Heart right ventricle (tissue), 16 donors: ENCODE data around the gene GNAI1. TPM values are rescaled to one million over a fixed set of nuclear protein-coding genes. Genes with fewer than 3 reads are reported as not detected.

Experiments
- ATAC-seq, 8 donors: fragments of 200-7000 bp; cut with Tn5 transposase; one replicate each; pipeline ENCODE4 v1.9.1; 2020; ENCODE audit warnings: mild to moderate bottlenecking in 8 of 8, moderate library complexity in 8 of 8, moderate number of reproducible peaks in 1 of 8
- DNase-seq, 2 donors: peaks; one replicate each; pipeline ENCODE4 v3.0.0-alpha.2; 2020
- H3K27ac ChIP-seq, 10 donors: fragments of 200-600 bp; sonication (generic) in 2 of 10; one replicate each; pipeline versions ENCODE4 v1.5.0 to v1.8.0; 2020 to 2022; ENCODE audit warnings: mild to moderate bottlenecking in 3 of 10
- H3K27me3 ChIP-seq, 7 donors: fragments of 200-600 bp; one replicate each; pipeline ENCODE4 v1.8.0; 2021 to 2022; ENCODE audit warnings: mild to moderate bottlenecking in 2 of 7
- H3K36me3 ChIP-seq, 9 donors: fragments of 200-600 bp; sonication (generic) in 1 of 9; one replicate each; pipeline versions ENCODE4 v1.5.0 to v1.8.0; 2020 to 2022; ENCODE audit warnings: mild to moderate bottlenecking in 2 of 9
- H3K4me1 ChIP-seq, 9 donors: fragments of 200-600 bp; sonication (generic) in 1 of 9; one replicate each; pipeline versions ENCODE4 v1.5.0 to v1.8.0; 2020 to 2022; ENCODE audit warnings: mild to moderate bottlenecking in 4 of 9
- H3K4me3 ChIP-seq, 10 donors: fragments of 200-600 bp; sonication (generic) in 2 of 10; one replicate each; pipeline versions ENCODE4 v1.5.0 to v1.8.0; 2020 to 2022; ENCODE audit warnings: mild to moderate bottlenecking in 7 of 10, moderate library complexity in 2 of 10
- H3K9me3 ChIP-seq, 11 donors: fragments of 200-600 bp in 10 of 11; sonication (generic) in 2 of 11; one replicate each; pipeline versions ENCODE4 v1.5.0 to v1.8.0; 2013 to 2022; ENCODE audit warnings: mild to moderate bottlenecking in 2 of 11, control low read depth in 1 of 11, moderate library complexity in 1 of 11
- CTCF ChIP-seq, 9 donors: fragments of 200-600 bp; sonication (generic) in 2 of 9; IDR thresholded peaks; one replicate each; pipeline versions ENCODE4 v1.5.0 to v1.8.0; 2021 to 2022; ENCODE audit warnings: antibody characterized with exemption in 9 of 9, mild to moderate bottlenecking in 5 of 9, moderate library complexity in 1 of 9
- whole genome bisulfite sequencing, 2 donors: extraction: QIAGEN DNeasy Blood & Tissue Kit; methylation state at CpG; one replicate each; pipeline ENCODE4 v1.1.7; 2013; ENCODE audit warnings: inconsistent platforms in 1 of 2; 5-methylcytosine and 5-hydroxymethylcytosine counted together
- intact Hi-C, 10 donors: fragments of 100-400 bp; cut with DNase I; formaldehyde crosslinking; loops; one replicate each; pipeline versions ENCODE4 v1.11.1 to v1.14.2; 2022
- polyA plus RNA-seq, 2 donors: library from polyadenylated mRNA; stranded (reverse); fragments of 200-250 nt; gene quantifications; one replicate each; pipeline ENCODE4 v1.2.3, GENCODE V29; 2013
- total RNA-seq, 10 donors: library from RNA; stranded (reverse); fragmentation: NEBNext Ultra II Directional in 3 of 10; extraction: Animal tissue kit (Norgen Biotek cat#: 25700) in 3 of 10; gene quantifications; one replicate each; pipeline versions ENCODE4 v1.2.1 to v1.2.4, GENCODE V29; 2021 to 2023
- donor health status: Arrhythmogenic right ventricular cardiomyopathy.
- donor health status: ischemic (EF 13 %, LVEDD 7.1; RV severe dilation, severe dysfunction).
- donor health status: healthy with polysubstance abuse.
- donor health status: DM: no; HTN: yes; CAD: no.
- donor health status: DM: no; HTN: no; CAD: no.
- donor health status: ischemic (EF 25% LVEDD 6.9; RV normal size, moderate dysfunction).
- donor health status: ischemic (EF 25% LVEDD 5.7; RV mildly dilated, moderate dysfunction).
- donor health status: healthy.
- donor health status: DM: yes; HTN: yes; CAD: no.
- donor health status: Ischemic cardiomyopathy.
- donor health status: ischemic (EF 35%, LVEDD 5.7; RV mildly dilated, moderate dysfunction).
- donor health status: nonischemic (EF 11% LVEDD 7.7; RV severe dilation, severe dysfunction).
- donor health status: DM: yes; HTN: yes; CAD: no.
- donor health status: PGD.
- donor health status: ischemic (EF 29% LVEDD 5.4; RV normal size, mild dysfunction).
- donor health status: nonischemic (EF 23%, LVEDD 6.1; RV moderate dilation, normal function).

GNAI1 gene
- total and polyA plus RNA-seq, 12 donors, result 5.5 to 19.9 (median 12.5) TPM

- no peak for ATAC-seq
- intact Hi-C loops, result no loop called here
These were observed 7.0 kb upstream of the GNAI1 start for GRCh38 chr7:80127412-80128160.

GRCh38 chr7:80128918-80129317 is 5.7 kb upstream of the GNAI1 start:
- intact Hi-C loops, result no loop called here
- peak in 1 of 8 donors; percentile 39 for ATAC-seq
- no peak overlapping the region for H3K4me3 ChIP-seq
- no peak for DNase-seq
- H3K9me3 ChIP-seq, result no peaks in the 10 kb centered on the region
- H3K36me3 ChIP-seq, result no peaks in the 10 kb centered on the region
- no peak overlapping the region for H3K27ac ChIP-seq
- 91 to 92% methylated on average over 3 of the region's 3 CpGs for WGBS, 2 donors
- H3K27me3 ChIP-seq, result no peaks in the 10 kb centered on the region
- no peak for TF ChIP-seq CTCF (IDR thresholded peaks at IDR 0.05)
- peaks cover 0 to 9% (median 3%) of the 10 kb centered on the region in 9 donors for H3K4me1 ChIP-seq

More at GRCh38 chr7:80127412-80128160, 7.0 kb upstream of the GNAI1 start:
- peaks cover 0 to 4% (median 0%) of the 10 kb centered on the region in 9 donors for H3K4me1 ChIP-seq
- no peak for DNase-seq
- H3K9me3 ChIP-seq, result no peaks in the 10 kb centered on the region
- H3K36me3 ChIP-seq, result no peaks in the 10 kb centered on the region
- no peak overlapping the region for H3K4me3 ChIP-seq
- H3K27me3 ChIP-seq, result no peaks in the 10 kb centered on the region
- 81 to 100% methylated on average over 1 of the region's 1 CpG for WGBS, 2 donors
- H3K27ac ChIP-seq, result no peak overlapping the region
- TF ChIP-seq CTCF (IDR thresholded peaks at IDR 0.05), result no peak

- TF ChIP-seq CTCF (IDR thresholded peaks at IDR 0.05), result no peak
- H3K4me1 ChIP-seq, result peaks cover 0 to 14% (median 7%) of the 10 kb centered on the region in 9 donors
- no peak for ATAC-seq
These were observed 4.8 kb upstream of the GNAI1 start for GRCh38 chr7:80129785-80130184.

GRCh38 chr7:80131675-80132435 is 2.8 kb upstream of the GNAI1 start:
- Histone ChIP-seq H3K9me3 (no peaks in the 10 kb centered on the region), H3K36me3 (no peaks in the 10 kb centered on the region), H3K4me3 (no peak overlapping the region), H3K27me3 (peaks cover 0 to 24% (median 0%) of the 10 kb centered on the region in 7 donors), H3K27ac (no peak overlapping the region), H3K4me1 (peaks cover 0 to 23% (median 14%) of the 10 kb centered on the region in 9 donors)
- no peak for TF ChIP-seq CTCF (IDR thresholded peaks at IDR 0.05)
- DNase-seq, result no peak
- ATAC-seq, result no peak
- 73 to 82% methylated on average over 2 of the region's 2 CpGs for WGBS, 2 donors
- intact Hi-C loops, result loop anchor here in 8 of 10 donors (5.0 to 10.0 kb wide), 7 partner anchors 57 to 265 kb away; no protein-coding TSS in a partner anchor

More at GRCh38 chr7:80129785-80130184, 4.8 kb upstream of the GNAI1 start:
- DNase-seq, result no peak
- no peaks in the 10 kb centered on the region for H3K36me3 ChIP-seq
- peaks cover 0 to 5% (median 0%) of the 10 kb centered on the region in 7 donors for H3K27me3 ChIP-seq
- intact Hi-C loops, result loop anchor here in 8 of 10 donors (5.0 to 10.0 kb wide), 7 partner anchors 55 to 268 kb away; no protein-coding TSS in a partner anchor
- no peak overlapping the region for H3K27ac ChIP-seq
- H3K4me3 ChIP-seq, result no peak overlapping the region
- H3K9me3 ChIP-seq, result no peaks in the 10 kb centered on the region
